ENCODE measurements around the gene CSHL1. TPM values are rescaled to one million over a fixed set of nuclear protein-coding genes. Genes with fewer than 3 reads are reported as not detected.
"Not testable (repeated sequence)": the region's sequence is repeated elsewhere in the genome, so short reads cannot be mapped to it uniquely, and the experiment has no call there.

The CSHL1 gene
- polyA plus RNA-seq, 3 donors, result not detected

DNA sequence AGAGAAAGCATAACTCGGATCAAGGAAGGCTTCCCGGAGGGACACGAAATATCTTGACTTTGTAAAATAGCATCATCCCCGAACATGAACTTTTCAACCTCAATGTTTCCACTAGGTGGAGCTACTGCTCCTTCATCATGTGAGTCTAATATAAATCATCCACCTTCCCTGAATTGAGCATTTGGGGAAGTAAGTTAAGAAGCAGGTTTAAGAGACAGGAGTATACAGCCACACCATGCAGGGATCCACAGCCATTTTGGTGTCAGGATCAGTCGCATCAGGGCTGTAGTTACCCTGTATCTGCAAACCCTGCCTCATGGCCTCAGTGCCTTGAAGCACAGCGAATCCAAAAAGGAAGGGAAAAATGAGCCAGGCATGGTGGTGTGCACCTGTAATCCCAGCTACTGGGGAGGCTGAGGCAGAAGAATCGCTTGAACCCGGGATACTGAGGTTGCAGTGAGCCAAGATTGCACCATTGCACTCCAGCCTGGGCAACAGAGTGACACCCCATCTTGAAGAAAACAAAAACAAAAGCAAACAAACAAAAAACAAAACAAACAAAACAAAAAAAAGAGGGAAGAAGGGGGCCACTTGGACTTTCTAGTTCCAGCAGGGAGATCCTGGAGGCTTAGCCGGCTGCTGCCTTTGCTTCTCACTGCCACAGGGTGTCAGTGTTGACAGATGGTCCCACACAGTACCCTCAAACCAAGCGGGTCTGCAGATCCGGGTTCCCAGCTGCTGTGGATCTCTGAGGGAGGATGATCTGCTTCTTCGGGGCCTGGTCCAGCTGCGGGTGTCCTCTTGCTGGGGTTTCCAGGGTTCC, 21.8 kb downstream of the CSHL1 start:
- DNase-seq, result not testable (repeated sequence)

DNA sequence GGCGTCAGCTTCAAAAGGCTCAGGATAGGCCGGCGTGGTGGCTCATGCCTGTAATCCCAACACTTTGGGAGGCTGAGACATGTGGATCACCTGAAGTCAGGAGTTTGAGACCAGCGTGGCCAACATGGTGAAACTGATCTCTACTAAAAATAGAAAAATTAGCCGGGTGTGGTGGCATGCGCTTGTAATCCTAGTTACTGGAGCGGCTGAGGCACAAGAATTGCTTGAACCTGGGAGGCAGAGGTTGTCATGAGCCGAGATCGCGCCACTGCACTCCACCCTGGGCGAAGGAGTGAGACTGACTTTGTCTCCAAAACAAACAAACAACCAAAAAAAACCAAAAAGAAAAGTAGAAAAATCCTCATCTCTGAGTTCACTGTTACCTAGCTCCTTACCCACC, 25.9 kb downstream of the CSHL1 start:
- not testable (repeated sequence) for DNase-seq

DNA sequence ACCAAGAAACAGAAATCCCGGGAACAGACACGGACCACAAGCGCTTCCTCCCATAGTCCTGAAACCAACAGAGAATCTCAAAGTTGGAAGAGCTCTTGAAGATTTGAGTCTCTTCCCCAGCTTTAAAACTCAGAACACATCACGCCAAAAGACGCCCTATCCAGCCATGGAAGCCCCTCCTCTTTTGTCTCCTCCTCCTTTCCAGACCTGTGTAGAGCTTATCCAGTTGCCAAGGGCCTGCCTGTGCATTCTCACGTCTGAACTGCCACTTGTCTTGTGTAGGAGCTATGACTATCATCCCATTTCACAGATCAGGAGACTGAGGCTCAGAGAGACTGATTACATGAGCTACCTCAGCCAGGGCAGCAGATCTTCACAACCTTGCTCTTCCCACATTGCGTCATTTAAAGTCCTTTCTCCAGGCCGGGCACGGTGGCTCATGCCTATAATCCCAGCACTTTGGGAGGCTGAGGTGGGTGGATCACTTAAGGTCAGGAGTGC, 28.4 kb downstream of the CSHL1 start:
- not testable (repeated sequence) for DNase-seq

DNA sequence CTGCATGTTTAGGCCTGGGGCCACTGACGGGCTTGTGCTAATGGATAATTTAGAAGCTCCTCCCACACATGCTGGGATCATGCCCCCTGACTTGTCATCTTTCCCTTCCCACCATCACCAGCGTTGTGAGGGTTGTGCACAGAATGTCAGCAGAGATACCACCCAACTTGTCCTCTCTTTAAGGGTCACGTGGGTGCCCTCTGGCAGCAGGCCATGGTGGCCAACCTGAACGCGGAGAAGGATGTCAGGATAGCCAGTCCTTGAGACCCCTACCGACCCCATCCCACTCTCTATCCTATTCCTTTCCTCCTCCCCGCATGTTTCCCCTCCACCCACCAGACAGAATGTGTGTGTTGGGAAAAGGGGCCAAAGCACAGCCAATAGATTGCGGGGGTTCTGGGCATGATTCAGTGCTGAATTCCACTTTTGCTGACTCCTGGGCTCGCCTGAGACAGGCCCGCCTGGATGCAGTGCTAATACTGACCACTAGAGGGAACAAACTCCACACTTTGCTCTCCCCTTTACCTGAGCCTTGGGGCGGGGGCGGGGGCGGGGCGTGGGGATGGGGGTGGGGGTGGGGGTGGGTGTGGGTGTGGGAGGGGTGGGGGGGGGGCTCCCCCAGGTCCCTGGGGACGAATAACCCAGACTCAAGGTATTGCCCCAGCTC, 29.0 kb downstream of the CSHL1 start, which contains the start of gene GH2:
GH2 (minus strand) TSS at position 10 of the 667 bp plus-strand sequence. CDS start 143 bp downstream, outside the sequence.
- DNase-seq, result peak; percentile 21

DNA sequence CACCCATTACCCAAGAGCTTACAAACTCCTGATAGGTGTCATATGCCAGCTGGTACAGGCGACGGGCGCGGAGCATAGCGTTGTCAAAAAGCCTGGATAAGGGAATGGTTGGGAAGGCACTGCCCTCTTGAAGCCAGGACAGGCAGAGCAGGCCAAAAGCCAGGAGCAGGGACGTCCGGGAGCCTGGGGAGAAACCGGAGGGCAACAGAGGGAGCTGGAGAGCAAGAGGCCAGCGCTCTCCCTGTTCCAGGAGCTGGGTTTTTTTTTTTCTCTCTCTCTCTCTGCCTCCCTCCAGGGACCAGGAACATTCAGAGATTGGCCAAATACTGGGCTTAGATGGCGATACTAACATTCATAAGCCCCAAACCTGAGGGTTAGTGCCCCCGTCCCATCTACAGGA, 29.7 kb downstream of the CSHL1 start:
- not testable (repeated sequence) for DNase-seq

DNA sequence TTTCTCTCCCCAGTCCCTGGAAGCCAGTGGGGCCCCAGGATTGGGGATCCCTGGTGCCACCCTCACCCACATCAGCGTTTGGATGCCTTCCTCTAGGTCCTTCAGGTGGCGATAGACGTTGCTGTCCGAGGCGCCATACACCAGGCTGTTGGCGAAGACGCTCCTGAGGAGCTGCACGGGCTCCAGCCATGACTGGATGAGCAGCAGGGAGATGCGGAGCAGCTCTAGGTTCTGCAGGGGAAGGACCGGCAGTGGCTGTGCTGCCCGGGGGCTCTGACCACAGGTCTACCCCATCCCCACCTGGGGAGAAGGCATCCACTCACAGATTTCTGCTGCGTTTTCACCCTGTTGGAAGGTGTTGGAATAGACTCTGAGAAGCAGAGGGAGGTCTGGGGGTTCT, 30.4 kb downstream of the CSHL1 start:
- DNase-seq, result no peak

DNA sequence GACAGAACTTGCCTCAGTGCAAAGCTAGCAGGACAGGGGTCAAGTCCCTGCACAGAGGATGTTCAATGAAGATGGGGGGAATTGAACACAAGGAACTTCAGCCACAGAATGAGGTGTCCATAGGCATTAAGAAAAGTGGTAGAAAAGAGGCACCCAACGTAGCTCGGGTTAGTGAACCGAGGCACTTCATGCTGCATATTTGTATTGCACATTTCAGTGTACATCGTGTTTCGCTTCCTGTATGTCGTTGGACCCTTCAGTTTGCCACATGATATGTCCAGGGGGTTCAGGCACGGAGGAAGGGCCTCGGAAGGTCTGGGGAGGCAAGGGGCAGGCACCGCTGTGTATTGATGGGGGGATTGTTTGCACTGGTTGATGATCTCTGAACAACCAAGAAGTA, 32.6 kb downstream of the CSHL1 start:
- DNase-seq, result not testable (repeated sequence)

DNA sequence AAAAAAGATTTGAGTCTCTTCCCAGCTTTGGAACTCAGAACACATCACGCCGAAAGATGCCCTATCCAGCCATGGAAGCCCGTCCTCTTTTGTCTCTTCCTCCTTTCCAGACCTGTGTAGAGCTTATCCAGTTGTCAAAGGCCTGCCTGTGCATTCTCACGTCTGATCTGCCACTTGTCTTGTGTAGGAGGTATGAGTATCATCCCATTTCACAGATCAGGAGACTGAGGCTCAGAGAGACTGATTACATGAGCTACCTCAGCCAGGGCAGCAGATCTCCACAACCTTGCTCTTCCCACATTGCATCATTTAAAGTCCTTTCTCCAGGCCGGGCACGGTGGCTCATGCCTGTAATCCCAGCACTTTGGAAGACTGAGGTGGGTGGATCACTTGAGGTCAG, 36.4 kb downstream of the CSHL1 start:
- DNase-seq, result not testable (repeated sequence)

DNA sequence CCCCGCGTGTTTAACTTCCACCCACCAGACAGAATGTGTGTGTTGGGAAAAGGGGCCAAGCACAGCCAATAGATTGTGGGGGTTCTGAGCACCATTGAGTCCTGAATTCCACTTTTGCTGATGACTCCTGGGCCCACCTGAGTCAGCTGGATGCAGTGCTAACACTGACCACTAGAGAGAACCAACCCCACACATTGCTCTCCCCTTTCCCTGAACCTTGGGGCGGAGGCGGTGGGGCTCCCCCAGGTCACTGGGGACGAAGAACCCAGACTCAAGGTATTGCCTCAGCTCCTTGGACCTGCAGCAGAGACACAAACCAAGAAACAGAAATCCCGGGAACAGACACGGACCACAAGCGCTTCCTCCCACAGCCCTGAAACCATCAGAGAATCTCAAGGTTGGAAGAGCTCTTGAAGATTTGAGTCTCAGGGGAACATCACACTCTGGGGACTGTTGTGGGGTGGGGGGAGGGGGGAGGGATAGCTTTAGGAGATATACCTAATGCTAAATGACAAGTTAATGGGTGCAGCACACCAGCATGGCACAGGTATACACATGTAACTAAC, 36.9 kb downstream of the CSHL1 start:
- not testable (repeated sequence) for DNase-seq

DNA sequence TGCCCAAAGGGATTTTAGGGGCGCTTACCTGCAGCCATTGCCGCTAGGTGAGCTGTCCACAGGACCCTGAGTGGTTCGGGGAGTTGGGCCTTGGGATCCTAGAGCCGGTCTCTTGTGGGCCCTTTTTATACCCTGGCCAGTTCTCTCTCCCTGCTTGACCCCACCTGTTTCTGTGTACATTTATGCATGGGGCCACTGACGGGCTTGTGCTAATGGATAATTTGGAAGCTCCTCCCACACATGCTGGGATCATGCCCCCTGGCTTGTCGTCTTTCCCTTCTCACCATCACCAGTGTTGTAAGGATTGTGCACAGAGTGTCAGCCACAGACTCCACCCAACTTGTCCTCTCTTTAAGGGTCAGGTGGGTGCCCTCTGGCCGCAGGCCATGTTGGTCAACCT, 37.5 kb downstream of the CSHL1 start, which contains the start of gene CSH2:
CSH2 (minus strand) TSS at position 101 of the 400 bp plus-strand sequence; CDS start at position 38, 63 bp downstream.
- not testable (repeated sequence) for DNase-seq

DNA sequence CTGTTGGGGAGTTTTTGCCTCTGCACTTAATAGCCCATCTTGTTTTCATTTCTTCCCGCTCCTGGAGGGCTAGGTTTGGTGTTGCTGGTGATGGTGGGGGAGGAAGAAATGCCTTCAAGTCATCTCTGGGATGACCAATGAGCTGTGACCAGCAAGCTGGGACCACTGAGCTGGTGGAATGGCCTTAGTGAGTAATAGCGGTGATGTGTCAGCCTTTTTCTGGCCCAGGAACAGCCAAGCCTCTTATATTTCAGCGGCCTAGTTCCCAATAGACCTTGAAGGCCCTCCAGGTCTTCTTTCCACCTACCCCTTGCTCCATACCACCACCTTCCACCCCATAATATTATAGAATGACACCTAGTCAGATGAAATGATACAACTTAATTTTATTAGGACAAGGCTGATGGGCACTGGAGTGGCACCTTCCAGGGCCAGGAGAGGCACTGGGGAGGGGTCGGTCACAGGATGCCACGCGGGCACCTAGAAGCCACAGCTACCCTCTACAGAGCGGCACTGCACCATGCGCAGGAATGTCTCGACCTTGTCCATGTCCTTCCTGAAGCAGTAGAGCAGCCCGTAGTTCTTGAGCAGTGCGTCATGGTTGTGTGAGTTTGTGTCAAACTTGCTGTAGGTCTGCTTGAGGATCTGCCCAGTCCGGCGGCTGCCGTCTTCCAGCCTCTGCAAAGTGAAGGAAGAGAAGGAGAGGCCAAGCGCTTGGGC, 39.3 kb downstream of the CSHL1 start:
- DNase-seq, result not testable (repeated sequence)

DNA sequence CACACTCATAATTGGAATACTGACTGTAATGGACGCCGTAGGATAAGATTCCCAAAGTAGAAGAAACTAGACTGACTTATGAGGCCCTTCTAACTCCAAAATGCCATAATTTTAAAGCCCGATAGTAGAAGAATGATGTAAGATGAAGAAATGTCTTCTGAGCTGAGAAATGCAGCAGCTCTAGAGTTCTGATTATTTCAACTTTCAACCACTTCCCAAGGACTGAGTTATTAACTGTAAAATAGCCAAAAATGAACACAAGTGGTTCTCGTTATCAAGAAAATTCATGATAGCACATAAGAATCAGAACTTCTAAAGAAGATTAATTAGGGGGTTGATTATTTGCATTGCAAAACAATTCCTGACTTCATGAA, 40.8 kb downstream of the CSHL1 start:
- DNase-seq, result not testable (repeated sequence)

DNA sequence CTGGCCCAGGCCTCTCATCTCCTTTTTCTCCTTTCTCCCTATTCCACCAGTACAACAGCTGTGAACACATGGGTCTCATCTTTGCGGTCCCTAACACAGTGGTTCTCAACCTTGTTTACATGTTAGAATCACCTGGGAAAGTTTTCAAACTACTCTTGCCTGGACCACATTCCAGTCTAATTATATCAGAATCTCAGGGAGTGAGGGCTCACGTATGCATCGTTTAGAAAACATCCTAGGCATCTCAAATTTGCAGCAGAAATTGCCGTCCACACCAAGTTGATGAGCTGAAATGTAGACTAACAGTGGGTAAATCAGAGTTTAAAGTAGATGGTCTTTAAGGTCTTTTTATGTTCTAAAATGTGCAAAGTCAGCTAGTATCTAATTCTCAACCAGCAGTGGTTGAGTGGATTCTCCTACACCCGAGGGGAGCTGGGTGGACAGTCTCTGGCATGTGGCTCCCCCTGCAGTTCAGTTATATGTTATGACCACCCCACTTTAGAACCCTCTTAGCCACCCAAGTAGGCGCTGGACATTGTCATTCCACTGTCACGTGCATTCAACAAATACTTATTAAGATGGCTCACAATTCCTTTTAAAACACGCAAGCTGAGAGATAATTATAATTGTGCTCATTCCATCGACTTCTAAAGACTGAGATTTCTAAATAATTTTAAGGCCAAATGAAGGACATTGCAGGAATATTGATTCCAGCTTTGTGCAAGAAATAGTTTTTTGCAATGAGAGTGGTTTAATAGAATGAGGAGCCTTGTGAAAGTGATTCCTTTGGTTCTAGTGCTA, 41.4 kb downstream of the CSHL1 start:
- not testable (repeated sequence) for DNase-seq

DNA sequence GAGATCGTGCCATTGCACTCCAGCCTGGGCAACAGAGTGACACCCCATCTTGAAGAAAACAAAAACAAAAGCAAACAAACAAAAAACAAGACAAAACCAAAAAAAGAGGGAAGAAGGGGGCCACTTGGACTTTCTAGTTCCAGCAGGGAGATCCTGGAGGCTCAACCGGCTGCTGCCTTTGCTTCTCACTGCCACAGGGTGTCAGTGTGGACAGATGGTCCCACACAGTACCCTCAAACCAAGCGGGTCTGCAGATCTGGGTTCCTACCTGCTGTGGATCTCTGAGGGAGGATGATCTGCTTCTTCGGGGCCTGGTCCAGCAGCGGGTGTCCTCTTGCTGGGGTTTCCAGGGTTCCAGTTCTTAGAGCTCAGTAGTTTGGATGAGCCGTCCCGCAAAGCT, 44.4 kb downstream of the CSHL1 start:
- not testable (repeated sequence) for DNase-seq

Other genes starting within 250 kb of the CSHL1 start
- gene LIMD2, start 211.1 kb downstream of the CSHL1 start, polyA plus RNA-seq (ENCODE audit: insufficient read length in 3 of 3), result 10 to 100 TPM; 28.8 to 38.4 (median 34.9) TPM
- gene STRADA, start 169.5 kb downstream of the CSHL1 start, polyA plus RNA-seq (ENCODE audit: insufficient read length in 3 of 3), result 10 to 100 TPM; 43.1 to 74.3 (median 66.8) TPM
- gene CCDC47, start 137.7 kb downstream of the CSHL1 start, polyA plus RNA-seq (ENCODE audit: insufficient read length in 3 of 3), result 100 to 1,000 TPM in 2 of 3 donors, 10 to 100 TPM in 1; 87.7 to 116 (median 109) TPM
- 100 to 1,000 TPM; 158 to 225 (median 211) TPM for gene DDX42, start 137.1 kb downstream of the CSHL1 start, polyA plus RNA-seq (ENCODE audit: insufficient read length in 3 of 3)
- 100 to 1,000 TPM; 170 to 203 (median 178) TPM for gene PSMC5, start 83.8 kb downstream of the CSHL1 start, polyA plus RNA-seq (ENCODE audit: insufficient read length in 3 of 3)
- gene FTSJ3, start 83.6 kb downstream of the CSHL1 start, polyA plus RNA-seq (ENCODE audit: insufficient read length in 3 of 3), result 10 to 100 TPM; 66.9 to 75.2 (median 73.2) TPM
- 10 to 100 TPM; 58.1 to 60.5 (median 58.5) TPM for gene SMARCD2, start 68.6 kb downstream of the CSHL1 start, polyA plus RNA-seq (ENCODE audit: insufficient read length in 3 of 3)
- under 1 TPM in 1 of 3 donors, not detected in 2; 0.10 TPM for gene CSH2, start 37.6 kb downstream of the CSHL1 start, polyA plus RNA-seq (ENCODE audit: insufficient read length in 3 of 3)
- not detected for gene GH2, start 29.3 kb downstream of the CSHL1 start, polyA plus RNA-seq (ENCODE audit: insufficient read length in 3 of 3)
- not detected for gene CSH1, start 14.7 kb downstream of the CSHL1 start, polyA plus RNA-seq (ENCODE audit: insufficient read length in 3 of 3)
- under 1 TPM in 1 of 3 donors, not detected in 2; 0.16 TPM for gene GH1, start 7.6 kb upstream of the CSHL1 start, polyA plus RNA-seq (ENCODE audit: insufficient read length in 3 of 3)
- 1 to 10 TPM; 1.8 to 3.1 (median 2.3) TPM for gene CD79B, start 21.1 kb upstream of the CSHL1 start, polyA plus RNA-seq (ENCODE audit: insufficient read length in 3 of 3)
- gene SCN4A, start 61.7 kb upstream of the CSHL1 start, polyA plus RNA-seq (ENCODE audit: insufficient read length in 3 of 3), result 1 to 10 TPM in 2 of 3 donors, under 1 TPM in 1; 0.71 to 1.2 (median 1.1) TPM
- gene PRR29, start 87.1 kb upstream of the CSHL1 start, polyA plus RNA-seq (ENCODE audit: insufficient read length in 3 of 3), result 1 to 10 TPM; 4.2 to 4.8 (median 4.3) TPM
- gene ICAM2, start 109.4 kb upstream of the CSHL1 start, polyA plus RNA-seq (ENCODE audit: insufficient read length in 3 of 3), result 10 to 100 TPM; 26.0 to 33.1 (median 28.8) TPM
- gene ERN1, start 218.9 kb upstream of the CSHL1 start, polyA plus RNA-seq (ENCODE audit: insufficient read length in 3 of 3), result 1 to 10 TPM; 8.3 to 9.3 (median 8.7) TPM